NB4 (cell line): ENCODE data around the gene TUT1.
"Not testable (repeated sequence)": the region's sequence is repeated elsewhere in the genome, so short reads cannot be mapped to it uniquely, and the experiment has no call there.

Experiments used
- POLR2A ChIP-seq: IDR thresholded peaks from 2 replicates; pipeline ENCODE4 v1.6.1; 2011; ENCODE audit warnings: mild to moderate bottlenecking; ENCODE audit not compliant: insufficient read length; ENCODE audit errors: extremely low read depth
- TF ChIP-seq, protein P1 (sequence below): IDR thresholded peaks from one replicate; pipeline ENCODE4 v1.5.1; 2012; ENCODE audit warnings: low read depth, low read length
- TF ChIP-seq, protein P2 (sequence below): IDR thresholded peaks from 2 replicates; pipeline ENCODE4 v1.6.1; 2011; ENCODE audit warnings: low read depth, low read length

DNA sequence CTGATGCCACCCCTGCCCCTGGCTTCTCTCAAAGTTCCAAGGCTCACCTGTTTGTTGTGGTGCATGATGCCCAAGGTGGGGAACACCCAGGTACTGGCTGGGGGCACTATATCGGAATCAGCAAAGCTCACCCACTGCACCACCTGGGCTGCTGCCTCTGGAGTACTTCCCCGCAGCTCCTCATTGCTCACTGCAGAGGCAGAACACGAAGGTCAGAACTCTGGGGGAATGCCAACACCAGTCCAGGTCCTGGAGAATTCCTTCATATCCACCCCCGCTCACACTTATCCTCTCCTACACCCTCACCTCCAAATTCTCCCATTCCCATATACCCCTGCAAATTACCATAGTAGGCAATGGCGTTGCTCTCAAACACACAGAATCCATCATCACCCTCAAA lies 19.8 kb downstream of the TUT1 start:
- TF ChIP-seq, protein P1, sequence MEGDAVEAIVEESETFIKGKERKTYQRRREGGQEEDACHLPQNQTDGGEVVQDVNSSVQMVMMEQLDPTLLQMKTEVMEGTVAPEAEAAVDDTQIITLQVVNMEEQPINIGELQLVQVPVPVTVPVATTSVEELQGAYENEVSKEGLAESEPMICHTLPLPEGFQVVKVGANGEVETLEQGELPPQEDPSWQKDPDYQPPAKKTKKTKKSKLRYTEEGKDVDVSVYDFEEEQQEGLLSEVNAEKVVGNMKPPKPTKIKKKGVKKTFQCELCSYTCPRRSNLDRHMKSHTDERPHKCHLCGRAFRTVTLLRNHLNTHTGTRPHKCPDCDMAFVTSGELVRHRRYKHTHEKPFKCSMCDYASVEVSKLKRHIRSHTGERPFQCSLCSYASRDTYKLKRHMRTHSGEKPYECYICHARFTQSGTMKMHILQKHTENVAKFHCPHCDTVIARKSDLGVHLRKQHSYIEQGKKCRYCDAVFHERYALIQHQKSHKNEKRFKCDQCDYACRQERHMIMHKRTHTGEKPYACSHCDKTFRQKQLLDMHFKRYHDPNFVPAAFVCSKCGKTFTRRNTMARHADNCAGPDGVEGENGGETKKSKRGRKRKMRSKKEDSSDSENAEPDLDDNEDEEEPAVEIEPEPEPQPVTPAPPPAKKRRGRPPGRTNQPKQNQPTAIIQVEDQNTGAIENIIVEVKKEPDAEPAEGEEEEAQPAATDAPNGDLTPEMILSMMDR: not testable (repeated sequence)
- TF ChIP-seq, protein P2, sequence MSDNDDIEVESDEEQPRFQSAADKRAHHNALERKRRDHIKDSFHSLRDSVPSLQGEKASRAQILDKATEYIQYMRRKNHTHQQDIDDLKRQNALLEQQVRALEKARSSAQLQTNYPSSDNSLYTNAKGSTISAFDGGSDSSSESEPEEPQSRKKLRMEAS: not testable (repeated sequence)
- TF ChIP-seq POLR2A: not testable (repeated sequence)
